GM10847 (cell line): Measurements from ENCODE around the gene SVOP.

Source experiments
- POLR2A ChIP-seq: IDR thresholded peaks from 2 replicates; pipeline ENCODE4 v1.6.1; 2011; ENCODE audit not compliant: insufficient read length; ENCODE audit errors: extremely low read depth

Gene SVOP

GRCh38 chr12:108962256-108962655, 58.6 kb downstream of the SVOP start:
- TF ChIP-seq POLR2A: no peak

DNA sequence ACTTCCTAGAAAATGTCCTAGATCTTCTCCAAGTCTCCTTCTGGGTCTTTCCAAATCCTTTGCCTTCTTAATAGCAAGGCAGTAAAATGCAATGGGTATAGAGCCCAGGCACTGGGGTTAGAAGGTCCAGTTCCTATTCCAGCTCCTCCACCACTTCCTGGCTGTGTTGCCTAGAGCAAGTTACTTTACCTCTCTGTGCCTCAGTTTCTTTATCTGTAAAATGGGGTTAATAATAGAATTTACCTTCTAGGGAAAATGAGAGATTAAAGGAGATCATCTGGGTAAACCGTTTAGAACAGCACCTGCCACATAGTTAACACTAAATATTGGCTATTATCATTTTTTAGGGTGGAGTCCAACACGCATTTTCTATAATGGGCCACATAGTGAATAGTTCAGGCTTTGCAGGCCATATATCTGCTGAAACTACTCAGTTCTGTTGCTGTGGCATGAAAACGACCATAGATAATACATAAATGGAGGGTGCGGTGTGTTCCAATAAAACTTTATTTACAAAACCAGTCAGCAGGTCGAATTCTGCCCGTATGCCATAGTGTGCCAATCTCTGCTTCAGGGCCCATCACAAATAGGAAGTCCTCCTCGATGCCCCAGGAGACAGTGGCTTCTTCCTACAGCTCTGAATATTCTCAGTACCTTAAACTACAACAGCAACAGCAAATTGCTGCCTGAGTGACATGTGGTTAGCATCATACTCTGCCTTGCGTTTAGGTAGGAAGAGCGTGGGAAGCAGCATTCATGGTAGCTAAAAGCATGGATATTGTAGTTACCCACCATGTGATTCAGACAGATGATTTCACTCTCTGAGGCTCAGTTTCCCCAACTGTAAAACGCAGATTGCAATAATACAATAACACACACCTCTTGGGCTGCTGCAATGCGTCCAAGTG, 60.9 kb downstream of the SVOP start:
- no peak for TF ChIP-seq POLR2A

DNA sequence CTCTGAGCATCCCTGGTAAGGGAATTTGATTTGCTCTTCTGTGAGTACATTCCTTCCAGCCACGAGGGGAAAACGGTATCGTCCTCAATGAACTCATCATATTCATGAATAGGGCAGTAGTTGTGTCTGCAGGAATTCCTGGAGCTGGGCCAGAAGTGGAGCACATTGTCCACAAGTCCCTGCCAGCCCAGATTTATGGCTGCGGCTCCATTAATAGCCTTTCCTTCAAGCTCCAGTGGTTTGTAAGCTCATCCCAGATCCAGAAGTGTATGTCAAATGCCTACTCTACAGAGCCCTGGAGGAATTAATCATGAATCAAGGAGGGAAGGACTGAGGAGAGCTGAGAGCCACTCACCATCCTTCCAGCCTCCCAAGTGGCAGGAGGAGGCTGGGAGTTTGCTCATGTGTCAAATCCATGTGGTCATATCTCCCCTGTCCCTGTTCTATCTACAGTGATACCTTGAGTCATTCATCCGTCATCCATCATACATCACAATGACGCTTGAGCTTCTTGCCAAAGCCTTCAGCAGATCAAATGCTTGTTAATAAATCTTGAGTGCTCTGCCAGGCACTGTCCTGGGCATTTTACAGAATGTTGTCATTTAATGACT, 65.5 kb downstream of the SVOP start:
- no peak for TF ChIP-seq POLR2A

DNA sequence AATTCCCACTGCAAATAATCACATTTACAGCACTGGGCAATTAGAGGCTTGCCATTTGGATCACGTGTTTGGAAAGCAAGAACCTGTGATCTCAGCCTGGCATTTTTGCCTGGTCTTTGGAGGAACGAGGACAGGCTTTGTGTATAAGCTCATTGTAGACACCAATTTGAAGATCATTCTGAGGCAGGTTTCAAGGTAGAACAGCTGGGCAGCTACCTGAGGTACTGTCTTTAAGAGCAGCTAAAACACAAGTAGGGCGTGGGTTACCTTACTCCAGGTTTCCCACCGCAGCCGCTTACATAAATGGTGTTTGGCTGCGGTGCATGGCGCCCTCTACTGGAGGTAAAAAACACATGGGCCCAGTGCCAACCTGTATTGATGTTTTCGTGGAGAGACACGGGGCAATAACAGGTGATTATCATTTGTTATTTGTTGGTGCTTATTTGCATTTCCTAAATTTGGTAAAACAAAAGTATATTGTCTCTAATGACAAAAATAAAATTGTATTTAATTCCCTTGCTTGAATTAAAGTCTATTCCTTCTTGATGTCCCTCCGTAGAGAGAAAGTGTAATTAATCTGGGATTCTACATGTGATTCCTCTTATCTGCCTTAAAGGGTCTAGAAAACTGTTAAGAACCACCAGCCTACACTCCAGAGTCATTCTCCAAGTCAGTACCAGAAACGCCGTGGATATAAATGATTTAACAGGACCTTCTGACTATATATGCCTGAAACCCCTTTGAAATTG, 69.7 kb downstream of the SVOP start:
- TF ChIP-seq POLR2A: no peak

- TF ChIP-seq POLR2A: no peak
Observed at GRCh38 chr12:108949976-108950375, 70.9 kb downstream of the SVOP start.

GRCh38 chr12:108948367-108948766, 72.5 kb downstream of the SVOP start:
- TF ChIP-seq POLR2A: no peak

- no peak for TF ChIP-seq POLR2A
Observed at GRCh38 chr12:108947097-108947496, 73.8 kb downstream of the SVOP start.

- no peak for TF ChIP-seq POLR2A
Observed at GRCh38 chr12:108940138-108940537, 80.7 kb downstream of the SVOP start.

- no peak for TF ChIP-seq POLR2A
Observed at GRCh38 chr12:108939594-108939993, 81.3 kb downstream of the SVOP start.

DNA sequence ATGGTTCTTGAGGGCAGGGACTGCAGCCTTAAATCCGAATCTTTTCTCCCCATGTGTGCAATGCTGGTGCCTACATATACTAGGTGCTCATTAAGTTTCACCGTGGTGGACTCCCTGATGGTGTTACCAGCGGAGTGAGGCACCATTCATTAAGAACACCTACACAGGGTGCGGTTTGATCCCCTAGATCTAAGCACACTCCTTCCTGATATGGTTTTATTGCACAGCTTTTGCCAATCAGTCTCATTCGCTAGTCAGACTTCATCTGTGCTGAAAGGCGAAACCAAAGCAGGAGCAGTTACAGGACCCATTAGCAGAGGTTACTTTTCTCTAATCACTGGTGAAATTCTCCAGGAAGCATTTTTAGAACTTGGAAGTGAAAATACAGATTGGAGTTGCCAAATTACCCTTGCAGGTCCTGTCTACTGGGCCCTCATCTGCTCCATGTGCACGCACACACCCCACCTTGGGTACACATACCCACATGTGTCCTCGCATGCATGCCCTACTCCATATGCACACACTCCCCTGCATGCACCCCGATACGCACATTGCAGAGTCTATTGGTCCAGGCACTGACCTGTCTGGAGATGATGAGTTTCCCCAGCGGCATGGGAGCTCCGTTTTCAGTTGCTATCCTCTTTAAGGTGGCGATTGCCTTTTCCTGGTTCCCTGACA, 82.5 kb downstream of the SVOP start:
- no peak for TF ChIP-seq POLR2A

GRCh38 chr12:108935159-108935763, 85.6 kb downstream of the SVOP start:
- TF ChIP-seq POLR2A: no peak

DNA sequence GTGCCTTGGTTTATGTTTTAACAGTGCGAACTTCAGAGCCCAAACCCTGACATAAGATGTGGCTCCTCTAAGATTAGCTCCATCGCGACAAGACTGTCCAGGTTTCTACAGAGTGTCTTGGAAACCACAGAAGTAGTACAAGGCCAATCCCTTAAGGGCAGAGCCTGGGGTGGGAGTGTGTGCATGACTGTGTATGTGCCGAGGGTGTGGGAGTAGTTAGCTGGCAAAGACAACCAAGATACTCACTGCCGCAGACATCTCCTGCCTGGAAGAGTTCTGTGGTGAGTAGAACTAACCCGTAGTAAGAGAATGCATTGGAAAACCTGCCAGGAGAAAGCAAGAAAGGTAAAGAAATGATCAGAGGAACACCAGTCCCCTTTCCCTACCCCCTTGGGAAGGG, 86.9 kb downstream of the SVOP start:
- TF ChIP-seq POLR2A: no peak

GRCh38 chr12:108930756-108931155, 90.1 kb downstream of the SVOP start:
- no peak for TF ChIP-seq POLR2A

- no peak for TF ChIP-seq POLR2A
Observed at GRCh38 chr12:108930155-108930554, 90.7 kb downstream of the SVOP start.

- TF ChIP-seq POLR2A: no peak
Observed at GRCh38 chr12:108928695-108929094, 92.2 kb downstream of the SVOP start.
